Glomerular visceral epithelial cell (primary cell): ENCODE results near the gene PSMC1.

Experiments
- DNase-seq: peaks from one replicate; pipeline ENCODE4 v3.0.0-alpha.2; 2016; ENCODE audit errors: extremely low spot score

PSMC1 gene

DNA sequence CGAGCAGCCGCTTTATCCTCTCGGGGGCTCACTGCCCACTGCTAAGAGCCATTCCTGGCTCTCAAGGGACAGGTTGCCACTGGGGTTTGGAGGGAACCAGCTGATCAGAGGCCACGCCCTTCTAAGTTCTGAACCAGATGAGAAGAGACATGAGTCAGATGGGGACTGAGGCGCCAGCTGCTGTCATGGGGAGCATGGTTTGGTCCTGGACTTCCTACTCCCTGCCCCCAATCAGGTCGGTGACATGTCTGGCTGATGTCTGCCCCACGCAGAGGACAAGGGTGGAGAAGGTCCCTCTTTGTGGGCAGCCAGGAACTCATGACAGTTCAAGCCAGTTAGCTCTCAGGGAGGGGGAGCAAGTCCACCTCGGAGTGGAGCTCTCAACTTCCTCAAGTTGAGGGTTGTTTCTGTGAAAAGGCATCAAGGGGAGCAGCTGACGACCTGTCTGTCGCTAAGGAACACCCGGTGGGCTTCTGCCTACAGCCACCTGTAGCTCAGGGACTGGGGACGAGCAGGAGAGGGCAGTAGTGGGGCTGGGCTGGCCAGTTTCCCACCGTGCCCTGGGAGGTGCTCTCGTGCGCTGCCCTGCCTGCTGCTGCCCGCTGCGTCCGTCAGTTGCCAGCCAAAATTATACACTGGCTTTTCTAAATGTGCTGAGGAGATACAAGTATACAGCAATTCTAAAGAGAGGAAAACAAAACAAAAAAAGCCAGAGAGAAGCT, 20.5 kb downstream of the PSMC1 start:
- DNase-seq: no peak

GRCh38 chr14:90277581-90278198, 21.3 kb downstream of the PSMC1 start:
- DNase-seq: no peak

DNA sequence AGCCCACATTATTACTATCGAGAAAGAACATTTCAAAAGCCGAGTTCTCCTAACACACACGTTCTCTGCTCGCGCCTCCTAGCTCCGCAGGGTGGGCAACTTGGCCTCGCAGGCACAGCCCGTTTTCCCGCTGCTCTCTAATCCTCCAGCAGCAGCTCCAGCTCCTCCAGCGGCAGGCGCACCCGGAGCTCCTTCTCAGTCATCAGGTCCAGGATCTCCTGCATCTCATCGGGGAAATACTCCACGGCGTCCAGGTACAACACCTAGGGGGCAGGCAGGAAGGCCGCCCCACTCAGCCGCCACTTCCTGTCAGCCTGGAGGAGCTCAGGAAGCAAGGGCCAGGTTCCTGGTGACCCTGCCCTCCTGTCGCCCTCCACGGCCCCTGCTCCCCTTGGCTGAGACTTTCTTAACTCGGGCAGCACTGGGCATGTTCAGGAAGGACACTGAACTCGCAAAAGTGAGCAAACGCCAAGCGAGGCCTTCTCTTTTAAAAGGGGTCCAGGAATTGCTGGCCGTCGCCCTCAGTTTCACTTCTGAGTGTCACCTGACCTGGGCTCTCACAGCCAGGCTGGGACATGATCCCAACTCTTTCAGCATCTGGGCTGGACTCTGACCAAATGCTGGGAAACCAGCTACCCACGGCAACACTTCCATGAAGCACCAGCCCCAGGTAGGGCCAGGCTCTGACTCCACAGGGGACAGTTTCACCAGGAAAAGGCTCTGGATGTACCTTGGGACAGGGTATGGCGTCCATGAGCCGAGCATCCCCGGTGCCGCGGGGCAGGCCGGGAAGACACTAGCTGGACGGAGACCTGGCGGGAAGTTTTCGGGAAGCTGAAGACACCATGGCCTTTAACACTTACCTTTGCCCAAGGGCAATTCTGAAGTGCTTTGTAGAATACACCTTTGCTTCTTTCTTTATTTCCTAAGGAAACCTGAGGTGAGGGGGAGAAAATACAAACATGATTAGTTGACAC, 22.1 kb downstream of the PSMC1 start:
- no peak for DNase-seq

DNA sequence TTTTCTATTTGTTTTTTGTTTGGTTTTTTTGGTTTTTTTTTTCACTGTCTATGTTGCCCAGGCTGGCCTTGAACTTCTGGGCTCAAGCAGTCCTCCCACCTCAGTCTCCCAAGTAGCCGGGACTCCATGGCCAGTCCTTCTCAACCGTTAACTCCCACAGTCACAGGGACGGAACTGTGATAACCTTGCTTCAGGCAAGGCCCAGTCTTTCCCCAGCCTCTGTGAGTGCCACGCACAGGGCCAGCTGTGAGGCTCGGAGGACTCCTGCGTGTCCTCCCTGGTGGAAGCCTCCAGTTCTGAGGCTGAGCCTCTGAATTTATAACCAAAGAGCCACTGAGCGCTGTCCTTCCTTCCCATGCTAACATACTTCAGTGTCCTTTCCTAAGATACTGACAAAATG, 23.7 kb downstream of the PSMC1 start:
- DNase-seq: no peak

- DNase-seq: peak; percentile 67
These were observed 24.9 kb downstream of the PSMC1 start for GRCh38 chr14:90281261-90281660.

DNA sequence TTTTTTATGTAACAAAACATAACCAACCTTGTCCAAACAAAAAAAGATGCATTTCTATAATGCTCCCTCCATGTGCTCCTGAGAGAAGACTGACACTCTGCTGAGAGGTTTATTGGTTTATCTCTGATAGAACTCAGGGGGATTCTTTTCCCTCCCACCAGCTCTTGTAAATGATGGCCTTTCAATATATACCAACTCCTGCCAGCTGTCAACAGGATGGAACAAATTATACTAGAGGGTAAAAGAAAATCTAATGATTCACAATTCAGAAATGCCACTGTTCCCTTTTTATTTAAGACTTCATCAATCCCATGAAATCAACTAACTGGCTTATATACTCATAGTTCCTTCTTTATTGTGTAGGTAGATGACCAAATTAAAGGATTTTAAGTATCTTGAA, 25.4 kb downstream of the PSMC1 start:
- DNase-seq: no peak

DNA sequence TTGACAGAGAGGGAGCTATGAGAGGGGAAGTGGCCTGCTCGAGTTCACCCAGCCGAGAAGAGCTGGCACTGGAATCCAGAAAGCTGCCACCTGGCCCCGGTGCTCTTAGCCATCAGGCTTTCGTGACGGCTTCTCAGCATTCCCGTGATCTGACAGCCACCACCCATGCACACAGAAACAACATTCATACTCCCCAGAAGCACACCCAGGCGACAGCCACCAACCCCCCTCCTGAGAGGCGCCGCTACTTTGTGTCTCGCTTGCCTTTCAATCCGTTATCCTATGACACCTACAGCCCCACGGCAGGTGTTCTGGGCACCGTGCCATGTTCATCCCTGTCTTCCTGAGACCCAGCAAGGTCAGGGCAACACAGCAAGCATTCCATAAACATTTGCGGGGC, 31.4 kb downstream of the PSMC1 start:
- DNase-seq: no peak

- no peak for DNase-seq
These were observed 32.5 kb downstream of the PSMC1 start for GRCh38 chr14:90288651-90289355.

- DNase-seq: no peak
These were observed 34.1 kb downstream of the PSMC1 start for GRCh38 chr14:90290337-90291011.

GRCh38 chr14:90291699-90292098, 35.3 kb downstream of the PSMC1 start:
- no peak for DNase-seq

DNA sequence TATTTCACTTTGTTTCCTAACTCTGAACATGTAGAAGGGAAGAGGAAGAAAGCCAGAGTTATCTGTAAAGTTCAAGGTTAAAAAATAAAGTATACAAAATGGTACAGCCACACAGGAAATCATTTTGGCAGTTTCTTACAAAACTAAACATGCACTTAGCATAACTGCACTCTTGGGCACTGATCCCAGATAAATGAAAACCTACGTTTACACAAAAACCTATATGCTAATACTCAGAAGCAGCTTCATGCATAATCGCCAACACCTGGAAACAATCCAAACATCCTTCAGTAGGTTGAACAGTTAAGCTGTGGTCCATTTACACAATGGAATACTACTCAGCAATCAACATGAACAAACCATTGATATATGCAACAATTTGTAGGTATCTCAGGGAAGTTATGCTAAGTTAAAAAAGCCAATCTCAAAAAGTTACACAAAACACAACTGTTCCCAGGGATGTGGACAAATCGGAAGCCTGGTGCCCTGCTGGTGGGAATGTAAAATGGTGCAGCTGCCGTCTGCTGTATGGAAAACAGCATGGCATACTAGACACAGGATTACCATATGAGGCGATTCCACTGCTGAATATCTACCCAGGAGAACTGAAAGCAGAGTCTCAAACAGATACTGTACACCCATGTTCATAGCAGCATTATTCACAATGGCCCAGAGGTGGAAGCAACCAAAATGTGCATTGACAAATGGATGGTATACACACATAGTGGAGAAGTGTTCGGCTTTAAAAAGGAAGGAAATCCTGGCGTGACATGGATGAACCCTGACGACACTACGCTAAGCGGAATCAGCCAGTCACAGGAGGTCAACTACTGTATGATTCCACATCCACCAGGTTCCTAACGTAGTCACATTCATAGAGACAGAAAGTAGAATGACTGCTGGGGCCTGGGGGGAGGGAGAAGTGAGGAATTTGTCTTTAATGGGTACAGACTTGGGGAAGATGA, 37.7 kb downstream of the PSMC1 start:
- DNase-seq: no peak

GRCh38 chr14:90294872-90295271, 38.5 kb downstream of the PSMC1 start:
- no peak for DNase-seq

DNA sequence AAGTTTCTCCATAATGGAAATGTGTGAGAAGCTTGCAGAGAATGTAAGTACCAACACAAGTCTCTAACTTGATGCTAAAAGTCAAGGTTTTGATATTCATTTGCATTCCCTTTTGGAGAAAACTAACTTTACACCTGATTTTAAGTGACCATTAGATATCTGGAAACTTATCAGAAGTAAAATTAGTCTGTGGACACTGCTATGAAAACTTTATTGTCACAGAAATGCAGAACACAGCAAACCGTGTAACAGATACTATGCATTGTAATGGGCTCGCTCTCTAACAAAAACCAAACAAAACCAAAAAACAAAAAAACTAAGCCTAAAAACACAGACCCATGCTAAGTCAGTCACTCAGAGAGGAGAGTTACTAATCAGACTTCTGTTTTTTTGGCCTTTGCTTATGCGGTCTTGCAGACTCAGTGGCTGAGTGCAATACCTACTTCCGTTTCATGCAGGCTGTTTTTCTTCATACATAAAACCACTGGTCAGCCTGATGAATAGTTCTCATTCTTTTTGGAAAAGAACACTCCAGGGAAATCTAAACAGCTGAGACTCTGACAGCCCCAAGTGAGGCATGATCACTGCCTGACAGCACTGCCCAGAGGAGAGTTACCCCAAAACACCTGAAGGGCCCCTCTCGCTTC, 39.6 kb downstream of the PSMC1 start:
- no peak for DNase-seq

- DNase-seq: no peak
These were observed 40.3 kb downstream of the PSMC1 start for GRCh38 chr14:90296641-90297040.

DNA sequence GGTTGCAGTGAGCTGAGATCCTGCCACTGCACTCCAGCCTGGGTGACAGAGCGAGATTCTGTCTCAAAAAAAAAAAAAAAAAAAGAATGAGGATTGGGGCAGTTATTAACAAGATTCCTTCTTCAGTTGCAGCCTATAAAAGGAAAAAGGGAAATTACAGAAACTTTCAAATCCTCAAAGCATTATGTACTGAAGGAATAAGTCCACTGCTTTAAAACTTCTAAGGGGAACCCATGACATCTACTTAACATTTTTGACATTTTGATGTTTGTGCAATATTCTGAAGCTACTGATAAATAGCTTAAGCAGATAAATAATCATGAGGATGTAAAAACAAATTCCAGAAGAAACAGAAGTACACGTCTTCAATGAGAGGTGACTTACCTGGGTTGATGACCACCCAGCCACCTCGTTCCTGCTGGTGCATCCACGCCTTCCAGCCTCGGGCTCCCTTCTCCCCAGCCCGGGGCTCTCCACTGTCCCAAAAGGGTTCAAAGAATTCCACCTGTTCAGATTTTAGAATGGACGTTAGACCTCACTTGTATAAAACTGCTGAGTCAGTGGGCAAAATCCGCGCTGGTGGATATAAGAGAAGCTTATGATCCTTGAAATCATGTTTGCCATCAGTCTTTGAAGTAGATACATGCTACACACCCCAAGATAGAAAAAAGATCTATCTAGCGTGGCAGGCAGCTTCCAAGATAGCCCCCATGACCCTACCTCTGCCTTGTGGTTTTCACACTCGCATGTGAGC, 41.7 kb downstream of the PSMC1 start:
- no peak for DNase-seq

GRCh38 chr14:90299408-90299807, 43.1 kb downstream of the PSMC1 start:
- DNase-seq: no peak

- no peak for DNase-seq
These were observed 44.3 kb downstream of the PSMC1 start for GRCh38 chr14:90300611-90301047.

DNA sequence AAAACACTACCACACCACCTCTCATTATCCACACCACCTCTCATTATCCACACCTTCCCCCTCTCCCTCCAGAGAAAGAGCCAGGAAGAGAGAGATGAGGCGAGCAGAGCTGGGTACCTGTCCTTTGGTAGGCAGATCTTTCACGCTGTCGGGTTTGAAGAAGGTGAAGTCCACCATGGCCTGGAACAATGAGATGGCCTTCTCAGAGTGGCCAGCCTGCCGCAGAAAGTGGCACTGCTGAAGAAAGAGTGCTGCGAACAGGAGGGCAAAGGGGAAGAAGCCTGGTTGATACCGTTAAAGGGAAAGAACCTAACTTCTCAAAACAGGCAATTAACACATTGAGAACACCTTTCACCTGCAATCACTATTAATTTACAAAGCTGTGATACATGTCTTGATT, 44.8 kb downstream of the PSMC1 start:
- DNase-seq: no peak

DNA sequence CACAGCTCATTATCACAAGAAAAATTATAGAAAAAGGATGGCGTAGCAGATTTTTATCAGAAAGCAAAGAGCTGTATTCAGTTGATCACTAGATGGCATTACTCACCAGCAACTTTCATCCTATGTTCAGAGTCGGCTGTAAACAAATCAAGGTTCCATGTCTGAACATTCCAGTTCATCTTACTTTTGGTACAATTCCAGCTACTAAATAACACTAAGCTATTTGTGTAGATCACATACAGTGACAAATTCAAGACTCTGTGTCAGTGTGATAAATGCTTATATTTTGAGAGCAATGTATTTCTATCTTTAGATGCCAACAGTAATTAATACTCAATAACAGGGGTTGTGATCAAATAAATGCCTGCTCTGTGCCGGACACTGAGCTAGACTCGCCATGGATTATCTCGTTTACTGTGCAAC, 45.3 kb downstream of the PSMC1 start:
- peak; percentile 13 for DNase-seq
